HEK293 (cell line): ENCODE data around the gene TNFRSF8.

ENCODE experiments used
- YY1 ChIP-seq: fragments of 450-650 bp; formaldehyde crosslinking; IDR thresholded peaks from 2 replicates; pipeline ENCODE4 v1.5.1; 2018; ENCODE audit warnings: missing biosample characterization, missing genetic modification characterization
- ZBTB21 ChIP-seq: fragments of 450-650 bp; formaldehyde crosslinking; IDR thresholded peaks from 2 replicates; pipeline ENCODE4 v1.5.1; 2017; ENCODE audit warnings: missing biosample characterization, missing genetic modification characterization
- ZNF112 ChIP-seq: fragments of 450-650 bp; formaldehyde crosslinking; IDR thresholded peaks from 2 replicates; pipeline ENCODE4 v1.5.0; 2017; ENCODE audit warnings: missing biosample characterization, missing genetic modification characterization
- ZNF133 ChIP-seq: fragments of 450-650 bp; formaldehyde crosslinking; IDR thresholded peaks from 2 replicates; pipeline ENCODE4 v1.5.1; 2016; ENCODE audit warnings: missing biosample characterization, missing genetic modification characterization
- ZNF138 ChIP-seq: fragments of 450-650 bp; formaldehyde crosslinking; IDR thresholded peaks from 2 replicates; pipeline ENCODE4 v1.5.1; 2016; ENCODE audit warnings: missing biosample characterization, missing genetic modification characterization, borderline replicate concordance
- ZNF24 ChIP-seq: fragments of 450-650 bp; formaldehyde crosslinking; IDR thresholded peaks from 2 replicates; pipeline ENCODE4 v1.5.1; 2016; ENCODE audit warnings: missing biosample characterization, missing genetic modification characterization
- ZNF37A ChIP-seq: fragments of 450-650 bp; IDR thresholded peaks from 2 replicates; pipeline ENCODE4 v1.5.1; 2018; ENCODE audit warnings: missing biosample characterization, missing genetic modification characterization
- ZNF473 ChIP-seq: fragments of 450-650 bp; formaldehyde crosslinking; IDR thresholded peaks from 2 replicates; pipeline ENCODE4 v1.5.1; 2017; ENCODE audit warnings: missing biosample characterization, missing genetic modification characterization
- ZNF514 ChIP-seq: fragments of 450-650 bp; formaldehyde crosslinking; IDR thresholded peaks from 2 replicates; pipeline ENCODE4 v1.5.1; 2016; ENCODE audit warnings: missing biosample characterization, missing genetic modification characterization
- ZNF768 ChIP-seq: fragments of 450-650 bp; formaldehyde crosslinking; IDR thresholded peaks from 2 replicates; pipeline ENCODE4 v1.5.1; 2018; ENCODE audit warnings: missing biosample characterization, mild to moderate bottlenecking, missing genetic modification characterization
- TF ChIP-seq, protein P1 (sequence below): fragments of 450-650 bp; formaldehyde crosslinking; IDR thresholded peaks from 2 replicates; pipeline ENCODE4 v1.5.1; 2016; ENCODE audit warnings: missing biosample characterization, missing genetic modification characterization
- TF ChIP-seq, protein P2 (sequence below): fragments of 450-650 bp; formaldehyde crosslinking; IDR thresholded peaks from 2 replicates; pipeline ENCODE4 v1.5.1; 2016; ENCODE audit warnings: missing biosample characterization, missing genetic modification characterization, low read depth
- TF ChIP-seq, protein P3 (sequence below): fragments of 450-650 bp; formaldehyde crosslinking; IDR thresholded peaks from 2 replicates; pipeline ENCODE4 v1.5.1; 2016; ENCODE audit warnings: missing biosample characterization, missing genetic modification characterization

DNA sequence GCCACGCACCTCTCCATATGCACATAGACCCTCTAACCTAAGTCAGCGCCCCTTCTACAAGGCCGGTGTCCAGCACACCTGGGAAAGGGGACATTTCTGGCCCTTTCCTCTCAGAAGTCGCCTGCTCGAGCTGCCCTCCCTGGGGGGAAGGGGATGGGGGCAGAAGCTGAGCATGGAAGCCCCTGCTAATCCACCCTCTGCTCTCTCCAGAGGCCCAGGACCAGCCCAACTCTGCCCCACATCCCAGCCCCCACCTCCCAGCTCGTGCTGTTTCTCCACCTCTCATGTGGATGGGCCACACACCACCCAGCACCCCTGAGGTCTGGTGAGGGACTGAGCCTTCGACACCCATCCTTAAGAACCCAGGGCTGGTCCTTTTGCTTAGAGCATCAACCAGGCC, 118.5 kb downstream of the TNFRSF8 start:
- TF ChIP-seq YY1 (tag by site-specific recombination): no peak
- TF ChIP-seq, protein P1, sequence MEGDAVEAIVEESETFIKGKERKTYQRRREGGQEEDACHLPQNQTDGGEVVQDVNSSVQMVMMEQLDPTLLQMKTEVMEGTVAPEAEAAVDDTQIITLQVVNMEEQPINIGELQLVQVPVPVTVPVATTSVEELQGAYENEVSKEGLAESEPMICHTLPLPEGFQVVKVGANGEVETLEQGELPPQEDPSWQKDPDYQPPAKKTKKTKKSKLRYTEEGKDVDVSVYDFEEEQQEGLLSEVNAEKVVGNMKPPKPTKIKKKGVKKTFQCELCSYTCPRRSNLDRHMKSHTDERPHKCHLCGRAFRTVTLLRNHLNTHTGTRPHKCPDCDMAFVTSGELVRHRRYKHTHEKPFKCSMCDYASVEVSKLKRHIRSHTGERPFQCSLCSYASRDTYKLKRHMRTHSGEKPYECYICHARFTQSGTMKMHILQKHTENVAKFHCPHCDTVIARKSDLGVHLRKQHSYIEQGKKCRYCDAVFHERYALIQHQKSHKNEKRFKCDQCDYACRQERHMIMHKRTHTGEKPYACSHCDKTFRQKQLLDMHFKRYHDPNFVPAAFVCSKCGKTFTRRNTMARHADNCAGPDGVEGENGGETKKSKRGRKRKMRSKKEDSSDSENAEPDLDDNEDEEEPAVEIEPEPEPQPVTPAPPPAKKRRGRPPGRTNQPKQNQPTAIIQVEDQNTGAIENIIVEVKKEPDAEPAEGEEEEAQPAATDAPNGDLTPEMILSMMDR: no peak
- TF ChIP-seq ZNF24 (tag by site-specific recombination): no peak
- no peak for TF ChIP-seq ZNF112 (tag by site-specific recombination)
- TF ChIP-seq ZNF138: no peak
- TF ChIP-seq, protein P2, sequence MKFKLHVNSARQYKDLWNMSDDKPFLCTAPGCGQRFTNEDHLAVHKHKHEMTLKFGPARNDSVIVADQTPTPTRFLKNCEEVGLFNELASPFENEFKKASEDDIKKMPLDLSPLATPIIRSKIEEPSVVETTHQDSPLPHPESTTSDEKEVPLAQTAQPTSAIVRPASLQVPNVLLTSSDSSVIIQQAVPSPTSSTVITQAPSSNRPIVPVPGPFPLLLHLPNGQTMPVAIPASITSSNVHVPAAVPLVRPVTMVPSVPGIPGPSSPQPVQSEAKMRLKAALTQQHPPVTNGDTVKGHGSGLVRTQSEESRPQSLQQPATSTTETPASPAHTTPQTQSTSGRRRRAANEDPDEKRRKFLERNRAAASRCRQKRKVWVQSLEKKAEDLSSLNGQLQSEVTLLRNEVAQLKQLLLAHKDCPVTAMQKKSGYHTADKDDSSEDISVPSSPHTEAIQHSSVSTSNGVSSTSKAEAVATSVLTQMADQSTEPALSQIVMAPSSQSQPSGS (tag by site-specific recombination): no peak
- no peak for TF ChIP-seq ZNF473
- no peak for TF ChIP-seq ZNF768 (tag by site-specific recombination)
- no peak for TF ChIP-seq ZBTB21 (tag by site-specific recombination)
- TF ChIP-seq ZNF133 (tag by site-specific recombination): no peak
- TF ChIP-seq ZNF37A (tag by site-specific recombination): no peak
- TF ChIP-seq, protein P3, sequence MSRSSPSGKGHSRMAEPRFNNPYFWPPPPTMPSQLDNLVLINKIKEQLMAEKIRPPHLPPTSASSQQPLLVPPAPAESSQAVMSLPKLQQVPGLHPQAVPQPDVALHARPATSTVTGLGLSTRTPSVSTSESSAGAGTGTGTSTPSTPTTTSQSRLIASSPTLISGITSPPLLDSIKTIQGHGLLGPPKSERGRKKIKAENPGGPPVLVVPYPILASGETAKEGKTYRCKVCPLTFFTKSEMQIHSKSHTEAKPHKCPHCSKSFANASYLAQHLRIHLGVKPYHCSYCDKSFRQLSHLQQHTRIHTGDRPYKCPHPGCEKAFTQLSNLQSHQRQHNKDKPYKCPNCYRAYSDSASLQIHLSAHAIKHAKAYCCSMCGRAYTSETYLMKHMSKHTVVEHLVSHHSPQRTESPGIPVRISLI: no peak
- no peak for TF ChIP-seq ZNF514
